ENCODE data around the gene LMBRD2.
"Not testable (repeated sequence)": the region's sequence is repeated elsewhere in the genome, so short reads cannot be mapped to it uniquely, and the experiment has no call there.

LMBRD2 gene

GRCh38 chr5:36151434-36152323 lies at the start of gene LMBRD2, which contains the start of gene SKP2:
Gene LMBRD2 (minus strand): TSS chr5:36151887. CDS start chr5:36143349, 8,538 bp downstream.
Gene SKP2 (plus strand): TSS chr5:36152111. CDS start chr5:36152263, 152 bp downstream.
- DNase-seq (ENCODE audit: low spot score): peak; percentile 95

DNA sequence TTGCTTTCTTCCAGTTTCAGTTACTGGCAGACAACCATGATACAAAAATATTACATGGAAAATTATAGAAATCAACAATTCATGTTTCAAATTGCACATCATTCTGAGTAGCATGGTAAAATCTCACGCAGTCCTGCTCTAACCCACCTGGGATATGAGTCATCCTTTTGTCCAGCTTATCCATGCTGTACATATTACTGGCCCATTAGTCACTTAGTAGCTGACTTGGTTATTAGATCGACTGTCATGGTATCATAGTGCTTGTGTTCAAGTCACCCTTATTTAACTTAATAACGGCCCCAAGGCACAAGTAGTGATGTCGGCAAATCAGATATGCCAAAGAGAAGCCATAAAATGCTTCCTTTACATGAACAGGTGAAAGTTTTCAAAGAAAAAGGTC lies 48.8 kb upstream of the LMBRD2 start:
- no peak for DNase-seq (ENCODE audit: low spot score)

DNA sequence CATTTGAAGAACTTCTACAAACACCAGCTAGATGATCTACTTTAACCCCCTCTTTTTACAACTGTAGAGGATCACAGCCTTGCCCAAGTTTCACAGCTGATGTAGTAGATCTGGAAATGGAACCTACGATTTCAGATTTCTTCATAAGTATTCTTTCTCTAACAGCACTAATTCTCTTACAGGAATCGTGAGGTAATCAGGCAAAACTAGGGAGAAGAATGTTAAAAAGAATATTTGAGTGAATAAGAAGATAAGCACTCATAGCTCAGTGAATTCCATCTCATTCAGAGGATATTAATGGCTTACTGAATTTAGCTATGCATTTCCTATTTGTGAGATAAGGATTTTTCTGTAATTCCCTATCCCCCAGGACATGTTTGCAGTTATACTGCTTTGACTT lies 47.9 kb upstream of the LMBRD2 start:
- no peak for DNase-seq (ENCODE audit: low spot score)

- DNase-seq (ENCODE audit: low spot score): not testable (repeated sequence)
Measured at GRCh38 chr5:36198783-36199182, 47.1 kb upstream of the LMBRD2 start.

DNA sequence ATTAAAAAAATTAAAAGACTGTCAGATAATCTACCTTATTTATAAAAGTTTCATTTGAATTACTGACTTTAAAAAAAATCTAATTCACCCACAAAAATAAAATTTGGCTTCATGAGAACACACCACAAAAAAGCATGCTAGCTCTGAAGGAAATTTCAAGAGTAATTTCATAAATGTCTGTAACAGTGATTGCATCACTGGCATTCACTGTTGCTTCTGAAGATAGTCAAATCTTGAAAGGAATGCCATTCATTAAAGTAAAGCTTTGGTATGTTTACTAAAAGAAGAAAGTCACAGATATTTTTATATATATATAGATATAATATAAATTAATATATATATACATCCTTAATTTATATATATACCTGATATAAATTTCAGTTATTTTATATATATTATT lies 46.6 kb upstream of the LMBRD2 start:
- DNase-seq (ENCODE audit: low spot score): no peak

GRCh38 chr5:36193746-36194145 lies 42.1 kb upstream of the LMBRD2 start:
- DNase-seq (ENCODE audit: low spot score): no peak

DNA sequence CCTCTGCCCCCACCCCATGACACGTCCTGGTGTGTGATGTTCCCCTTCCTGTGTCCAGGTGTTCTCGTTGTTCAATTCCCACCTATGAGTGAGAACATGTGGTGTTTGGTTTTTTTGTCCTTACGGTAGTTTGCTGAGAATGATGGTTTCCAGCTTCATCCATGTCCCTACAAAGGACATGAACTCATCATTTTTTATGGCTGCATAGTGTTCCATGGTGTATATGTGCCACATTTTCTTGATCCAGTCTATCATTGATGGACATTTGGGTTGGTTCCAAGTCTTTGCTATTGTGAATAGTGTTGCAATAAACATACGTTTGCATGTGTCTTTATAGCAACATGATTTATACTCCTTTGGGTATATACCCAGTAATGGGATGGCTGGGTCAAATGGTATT lies 32.7 kb upstream of the LMBRD2 start:
- DNase-seq (ENCODE audit: low spot score): not testable (repeated sequence)

- DNase-seq (ENCODE audit: low spot score): no peak
Measured at GRCh38 chr5:36181774-36182173, 30.1 kb upstream of the LMBRD2 start.

- no peak for DNase-seq (ENCODE audit: low spot score)
Measured at GRCh38 chr5:36180556-36181350, 29.1 kb upstream of the LMBRD2 start.

DNA sequence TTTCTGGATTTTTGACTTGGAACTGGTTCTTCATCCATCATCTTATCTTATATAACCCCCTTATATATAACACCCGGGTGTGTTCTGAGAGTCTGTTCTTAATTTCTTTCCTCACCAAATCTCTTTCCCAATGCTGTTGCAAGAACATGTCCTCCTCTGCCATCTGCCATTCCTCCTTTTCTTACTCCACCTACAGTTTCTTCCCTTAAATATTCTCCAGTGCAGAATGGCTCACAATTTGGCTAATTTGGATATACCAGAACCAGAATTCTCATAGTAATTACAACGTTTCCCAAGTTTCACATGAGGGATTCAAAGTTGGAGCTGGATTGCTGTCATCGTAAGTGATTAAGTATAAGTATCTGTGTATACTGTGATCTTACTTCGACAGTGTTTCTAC lies 28.3 kb upstream of the LMBRD2 start:
- DNase-seq (ENCODE audit: low spot score): no peak

- no peak for DNase-seq (ENCODE audit: low spot score)
Measured at GRCh38 chr5:36178524-36178890, 26.8 kb upstream of the LMBRD2 start.

DNA sequence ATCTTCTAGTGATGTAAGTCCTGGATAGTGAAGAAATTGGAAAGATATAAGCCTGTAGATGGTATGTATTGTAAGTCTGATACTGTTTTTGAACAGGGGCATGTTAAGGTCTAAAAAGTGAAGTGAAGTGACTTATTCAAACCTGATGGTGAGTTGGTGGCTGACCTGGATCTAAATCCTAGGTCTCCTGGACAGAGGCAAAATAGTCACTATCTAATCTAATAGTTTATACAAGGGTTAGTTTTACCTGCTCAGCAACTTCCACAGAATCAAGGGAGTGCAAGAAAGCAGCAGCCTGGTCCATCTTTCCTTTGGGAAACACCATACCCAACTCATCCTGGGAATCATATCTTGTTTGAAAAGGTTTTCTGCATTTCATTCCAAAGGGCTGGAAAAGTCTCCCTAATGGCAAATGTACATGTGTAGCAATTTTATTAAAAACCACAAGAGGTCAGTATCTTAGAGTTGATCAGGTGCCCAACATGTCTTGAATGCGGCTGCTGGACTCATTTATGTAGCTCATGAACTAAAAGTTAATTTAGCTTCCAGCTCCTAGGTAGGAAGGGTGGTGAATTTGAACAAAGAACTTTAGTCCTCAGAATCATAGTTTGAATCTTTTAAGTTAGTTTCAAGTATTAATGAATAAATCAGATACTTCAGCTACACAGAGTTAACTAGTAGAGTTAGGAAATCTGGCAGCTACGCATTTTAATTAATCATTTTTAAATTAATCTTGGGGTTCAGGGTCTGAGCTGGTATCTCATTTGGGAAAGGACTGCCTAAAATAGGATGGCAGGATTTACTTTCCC lies 26.2 kb upstream of the LMBRD2 start:
- no peak for DNase-seq (ENCODE audit: low spot score)

- no peak for DNase-seq (ENCODE audit: low spot score)
Measured at GRCh38 chr5:36177154-36177553, 25.5 kb upstream of the LMBRD2 start.

GRCh38 chr5:36175043-36175442 lies 23.4 kb upstream of the LMBRD2 start:
- DNase-seq (ENCODE audit: low spot score): no peak

DNA sequence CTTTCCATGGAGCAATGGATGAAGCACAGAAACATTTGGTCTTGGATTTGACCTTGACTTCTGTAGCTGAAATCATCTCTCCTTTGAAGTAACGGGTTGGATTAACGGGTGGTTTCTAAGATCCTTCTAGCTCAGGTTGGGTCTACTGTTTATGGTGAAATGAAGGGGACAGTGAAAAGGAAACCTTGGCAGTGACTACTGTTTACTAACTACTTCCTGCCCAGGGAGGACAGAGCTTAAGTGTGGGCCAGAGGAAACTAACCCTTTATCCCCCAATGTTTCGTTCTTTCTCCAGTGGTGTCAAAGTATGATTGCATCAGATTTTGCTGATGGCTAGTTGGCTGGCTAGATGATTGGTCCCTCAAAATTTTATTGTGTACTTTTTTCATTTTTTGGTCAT lies 22.4 kb upstream of the LMBRD2 start:
- DNase-seq (ENCODE audit: low spot score): no peak

DNA sequence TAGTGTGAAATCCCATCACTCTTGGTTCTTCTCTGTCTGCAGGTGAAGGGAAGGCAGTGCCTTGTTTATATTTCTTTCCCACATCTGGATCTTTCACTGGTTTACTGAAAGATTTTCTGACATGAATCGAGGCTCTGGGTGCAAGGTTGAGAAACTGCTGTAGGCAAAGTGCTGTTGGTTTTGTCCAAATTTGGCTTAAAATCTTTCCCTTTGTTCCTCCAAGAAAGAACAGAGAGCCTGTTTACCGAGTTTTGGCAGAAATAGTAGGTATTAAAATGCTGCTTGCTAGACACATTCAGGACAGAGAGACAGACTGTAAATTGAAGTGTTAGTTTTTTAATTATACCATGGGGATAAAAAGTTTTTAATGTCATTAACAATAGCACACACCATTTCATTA lies 21.7 kb upstream of the LMBRD2 start:
- no peak for DNase-seq (ENCODE audit: low spot score)

GRCh38 chr5:36172599-36172998 lies 20.9 kb upstream of the LMBRD2 start:
- DNase-seq (ENCODE audit: low spot score): no peak

GRCh38 chr5:36170832-36171424 lies 19.2 kb upstream of the LMBRD2 start:
- DNase-seq (ENCODE audit: low spot score): no peak

GRCh38 chr5:36168737-36169136 lies 17.1 kb upstream of the LMBRD2 start:
- DNase-seq (ENCODE audit: low spot score): no peak

DNA sequence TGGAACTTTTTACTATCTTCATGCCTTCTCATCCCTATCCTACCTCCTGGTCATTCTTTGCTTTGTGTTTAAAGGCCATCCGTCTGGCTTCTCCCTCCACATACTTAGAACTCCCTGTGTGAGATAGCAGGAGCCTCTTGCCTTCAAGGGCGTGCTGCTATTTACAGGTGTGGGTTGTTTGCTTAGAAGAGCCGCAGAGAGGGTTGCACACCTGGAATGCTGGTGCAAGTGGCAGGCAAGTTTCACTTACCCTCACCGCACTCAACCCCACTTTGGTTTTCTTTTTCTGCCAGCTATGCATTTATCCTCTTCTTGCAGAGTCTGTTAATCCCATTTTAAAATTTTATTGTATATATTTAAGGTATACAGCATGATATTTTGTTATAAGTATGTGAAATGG lies 12.8 kb upstream of the LMBRD2 start:
- no peak for DNase-seq (ENCODE audit: low spot score)

- DNase-seq (ENCODE audit: low spot score): no peak
Measured at GRCh38 chr5:36162810-36163486, 11.3 kb upstream of the LMBRD2 start.
